ENCODE results near the gene CNIH4.
"Not testable (repeated sequence)": the region's sequence is repeated elsewhere in the genome, so short reads cannot be mapped to it uniquely, and the experiment has no call there.

The CNIH4 gene

DNA sequence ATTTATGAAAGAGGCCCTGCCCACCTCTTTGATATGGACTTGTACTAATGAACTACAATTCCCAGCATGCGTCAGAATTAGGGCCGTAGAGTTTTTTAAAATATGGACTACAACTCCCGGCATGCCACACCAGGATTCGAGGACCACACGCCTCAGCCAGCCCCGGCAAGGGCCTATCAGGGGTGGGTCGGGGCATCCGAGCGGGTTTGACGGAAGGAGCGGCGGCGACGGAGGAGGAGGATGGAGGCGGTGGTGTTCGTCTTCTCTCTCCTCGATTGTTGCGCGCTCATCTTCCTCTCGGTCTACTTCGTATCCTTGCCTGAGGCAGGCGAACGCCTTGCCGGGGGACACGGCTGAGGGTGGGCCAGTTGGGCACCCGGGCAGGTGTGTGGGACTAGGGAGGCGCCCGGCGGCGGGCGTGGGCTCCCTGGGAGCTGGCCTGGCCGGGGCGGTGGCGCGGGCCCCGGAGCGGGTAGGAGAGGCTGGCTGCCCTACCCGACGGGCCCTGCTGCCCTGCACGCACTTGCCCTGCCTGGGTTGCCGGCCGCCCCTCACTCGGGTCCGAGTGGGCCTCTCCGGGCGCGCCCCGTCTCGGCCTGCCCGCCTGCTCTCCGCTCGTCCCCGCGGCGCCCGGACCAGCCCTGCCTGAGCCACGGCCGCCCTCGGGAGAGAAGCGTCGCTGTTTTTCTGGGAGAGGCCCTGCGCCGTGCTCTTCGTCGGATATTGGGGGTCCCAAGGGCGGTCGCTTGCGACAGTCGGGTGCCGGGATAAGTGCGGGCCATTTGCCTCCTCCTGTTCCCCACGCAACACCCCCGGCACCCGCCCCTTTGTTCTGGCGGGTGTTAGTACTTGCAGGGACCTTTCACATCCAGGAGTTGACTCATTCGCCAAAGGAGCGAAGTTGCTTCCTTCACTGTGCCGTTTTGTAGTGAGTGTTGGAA, at the start of gene CNIH4:
TSS of gene CNIH4 (plus strand) at position 195 of the 941 bp plus-strand sequence. CDS start at position 241, 46 bp downstream.
- peak; percentile 65 to 83 (median 72) for DNase-seq

DNA sequence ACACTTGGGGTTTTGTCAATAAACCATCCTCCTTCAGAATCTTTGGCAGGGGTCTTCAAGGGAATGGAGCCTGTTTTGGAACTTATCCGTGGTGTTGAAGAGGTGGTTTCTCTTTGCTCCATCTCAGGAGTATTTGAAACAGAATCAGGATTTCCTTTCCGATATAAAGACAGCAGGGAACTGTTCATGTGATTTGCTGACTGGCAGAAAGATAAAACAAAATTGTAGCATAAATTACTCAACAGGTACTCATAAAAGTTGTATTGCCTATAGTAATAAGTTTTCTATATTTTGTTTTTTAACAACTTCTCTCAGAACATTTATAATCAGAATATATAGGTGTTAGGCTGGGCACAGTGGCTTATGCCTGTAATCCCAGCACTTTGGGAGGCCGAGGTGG, 48.6 kb upstream of the CNIH4 start:
- DNase-seq, result no peak

DNA sequence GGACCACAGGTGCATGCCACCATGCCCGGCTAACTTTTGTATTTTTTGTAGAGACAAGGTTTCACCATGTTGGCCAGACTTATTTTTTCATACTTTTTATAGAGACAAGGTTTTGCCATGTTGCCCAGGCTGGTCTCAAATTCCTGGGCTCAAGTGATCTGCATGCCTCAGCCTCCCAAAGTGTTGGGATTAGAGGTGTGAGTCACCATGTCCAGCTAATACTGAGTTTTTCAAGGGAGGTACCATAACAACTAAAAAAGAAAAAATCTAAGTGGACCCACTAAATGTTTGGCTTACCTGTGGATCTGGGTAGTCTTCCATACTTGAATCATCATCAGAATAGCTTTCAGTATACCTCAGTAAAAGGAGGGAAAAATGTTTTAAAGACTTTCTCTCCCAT, 45.2 kb upstream of the CNIH4 start:
- DNase-seq, result not testable (repeated sequence)

DNA sequence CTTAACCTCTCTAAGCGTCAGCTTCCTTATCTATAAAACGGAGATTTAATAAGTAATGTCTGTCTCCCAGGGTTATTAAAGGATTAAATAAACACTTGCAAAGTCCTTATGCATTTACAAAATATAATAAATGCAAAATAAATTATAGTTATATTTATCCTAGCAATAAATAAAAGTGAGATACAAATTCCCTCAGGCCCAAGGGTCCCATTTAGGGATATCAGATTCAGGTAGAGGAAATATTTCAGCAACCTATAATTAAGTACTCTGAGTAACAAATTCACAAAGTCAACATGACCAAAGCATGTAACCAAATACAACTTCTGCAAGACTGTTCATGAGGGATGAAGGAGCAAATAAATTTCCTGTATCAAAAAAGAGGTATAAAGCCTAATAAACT, 44.7 kb upstream of the CNIH4 start:
- DNase-seq, result no peak

DNA sequence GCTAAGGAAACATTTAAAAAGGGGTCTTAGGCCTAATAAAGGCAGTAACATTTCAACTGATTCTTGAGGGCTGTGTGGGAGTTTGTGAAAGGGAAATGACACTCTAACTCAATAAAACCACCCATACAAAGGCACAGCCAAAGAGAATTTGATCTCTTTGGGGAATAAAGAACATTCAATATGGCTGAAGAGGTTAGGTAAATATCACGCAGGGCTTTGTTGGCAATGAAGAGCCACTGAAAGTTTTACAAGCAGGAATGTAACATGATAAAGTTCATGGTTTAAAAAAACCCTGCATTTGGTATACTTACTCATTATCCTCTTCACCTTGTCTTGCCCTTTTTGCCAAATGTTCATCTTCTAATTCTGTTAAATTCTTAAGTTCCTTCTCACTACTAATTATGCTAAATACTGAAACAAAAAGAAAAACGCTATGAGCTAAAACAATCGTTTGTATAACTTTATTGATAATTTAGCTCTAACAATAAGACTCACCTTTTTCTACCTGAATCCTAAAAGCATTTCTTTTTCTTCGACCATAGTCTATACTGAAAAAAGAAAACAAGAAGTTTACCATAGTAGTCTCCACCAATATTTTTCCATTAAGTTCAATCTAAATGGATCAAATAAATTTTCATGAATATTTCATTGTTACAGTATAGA, 39.2 kb upstream of the CNIH4 start:
- no peak for DNase-seq

DNA sequence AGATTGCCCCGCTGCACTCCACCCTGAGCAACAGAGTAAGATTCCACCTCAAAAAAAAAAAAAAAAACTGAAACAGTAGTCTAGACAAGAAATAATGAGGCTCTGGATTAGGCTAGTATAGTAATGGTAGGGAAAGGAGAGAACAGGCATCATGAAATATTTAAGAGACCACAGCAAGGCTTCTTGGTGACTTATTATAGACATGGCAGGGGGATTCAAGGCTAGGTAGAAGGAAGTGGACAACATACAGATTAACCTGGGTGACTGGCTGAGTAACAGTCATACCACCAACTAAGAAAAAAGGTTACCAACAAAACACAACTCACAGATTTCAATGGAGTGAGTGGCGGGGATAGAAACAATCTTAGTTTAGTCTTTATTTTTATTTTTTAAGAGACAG, 35.0 kb upstream of the CNIH4 start:
- no peak for DNase-seq

DNA sequence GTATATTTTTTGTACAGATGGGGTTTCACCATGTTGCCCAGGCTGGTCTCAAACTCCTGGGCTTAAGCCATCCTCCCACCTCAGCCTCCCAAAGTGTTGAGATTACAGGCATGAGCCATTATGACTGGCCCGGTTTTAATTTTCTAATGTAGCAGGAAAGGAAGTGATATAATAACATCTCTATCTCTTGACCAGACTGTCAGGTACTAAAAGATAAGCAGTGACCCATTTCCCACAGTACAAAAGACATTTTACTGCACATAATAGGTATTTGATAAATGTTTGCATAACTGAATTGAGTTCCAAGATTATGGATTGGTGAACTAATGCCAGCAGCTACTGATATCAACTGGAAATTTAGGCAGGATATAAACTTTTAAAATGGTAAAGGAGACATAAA, 30.7 kb upstream of the CNIH4 start:
- no peak for DNase-seq

DNA sequence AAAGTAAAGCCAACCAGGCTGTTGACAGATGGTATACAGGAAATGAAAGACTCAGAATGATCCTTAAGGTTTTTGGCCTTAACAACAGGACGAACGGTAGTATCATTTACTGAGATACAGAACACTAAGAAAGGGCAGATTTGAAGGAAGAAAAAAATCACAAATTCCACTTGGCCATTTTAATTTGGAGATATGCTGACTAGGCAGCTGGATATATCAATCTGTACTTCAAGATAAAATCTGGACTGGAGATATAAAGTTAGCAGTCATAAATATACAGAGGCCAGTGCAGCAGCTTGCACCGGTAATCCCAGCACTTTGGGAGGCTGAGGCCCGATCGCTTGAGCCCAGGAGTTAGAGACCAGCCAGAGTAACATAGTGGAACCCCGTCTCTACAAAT, 28.0 kb upstream of the CNIH4 start:
- DNase-seq, result no peak

DNA sequence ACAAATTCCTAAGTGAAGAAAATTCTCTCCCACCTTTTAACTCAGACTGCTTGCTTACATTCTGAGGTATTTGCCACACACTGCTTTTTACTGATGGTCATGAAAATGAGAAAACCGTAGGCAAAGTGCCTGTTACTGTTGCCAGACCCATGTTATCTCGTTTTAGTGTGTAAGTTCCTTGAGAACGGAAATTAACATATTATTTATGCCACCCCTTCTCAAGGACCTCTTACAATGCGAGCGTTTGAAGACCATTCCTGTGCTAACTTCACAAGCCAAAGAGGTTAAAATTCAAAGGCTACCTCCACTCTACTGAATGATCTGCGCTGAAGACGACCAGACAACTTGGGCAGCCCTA, 27.2 kb upstream of the CNIH4 start:
- no peak for DNase-seq

DNA sequence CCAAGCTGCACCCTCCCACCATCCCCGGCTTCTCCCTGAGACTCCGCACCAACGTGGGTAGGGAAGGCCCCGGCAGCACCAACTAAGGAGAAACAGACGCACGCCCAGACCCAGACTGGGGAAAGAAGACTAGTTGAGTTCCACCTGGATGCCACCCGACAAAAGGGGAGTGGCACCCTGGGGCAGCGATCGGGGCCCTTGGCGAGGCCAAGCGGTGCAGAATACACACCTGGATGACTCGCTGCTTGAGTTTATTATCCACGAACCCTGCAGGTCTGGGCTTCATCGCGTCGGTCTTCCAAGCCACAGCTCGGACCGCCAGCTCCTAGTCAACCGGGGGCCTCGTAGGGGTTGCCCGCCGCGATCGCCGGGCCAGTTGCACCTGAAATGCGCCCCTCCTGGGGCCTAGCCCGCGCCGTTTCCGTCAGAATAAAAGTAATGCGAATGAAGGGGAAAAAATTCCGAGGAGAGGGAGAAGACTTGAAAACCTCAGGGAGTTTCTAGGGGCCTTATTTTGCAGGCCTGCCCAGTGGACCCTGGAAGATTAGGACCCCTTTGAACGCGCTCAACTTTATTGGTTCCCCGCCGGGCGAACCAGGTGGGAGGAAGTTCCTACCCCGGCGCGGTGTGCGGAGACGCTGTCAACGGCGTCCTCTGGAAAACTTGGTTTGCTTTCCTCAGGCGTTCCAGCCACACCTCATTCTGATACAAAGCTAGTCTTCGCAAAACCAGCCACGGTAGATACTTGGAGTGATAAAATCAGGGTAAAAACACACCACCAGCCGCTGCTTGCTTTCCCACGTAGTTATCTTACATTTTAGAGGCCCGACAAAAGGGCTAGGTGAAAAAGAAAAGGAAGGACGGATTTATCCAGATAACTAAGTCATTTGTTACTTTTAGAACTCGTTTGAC, 26.6 kb upstream of the CNIH4 start, which contains the start of gene NVL:
TSS of gene NVL (minus strand) at position 331 of the 912 bp plus-strand sequence. CDS start at position 286, 45 bp downstream.
- DNase-seq, result peak; percentile 39 to 82 (median 72)

DNA sequence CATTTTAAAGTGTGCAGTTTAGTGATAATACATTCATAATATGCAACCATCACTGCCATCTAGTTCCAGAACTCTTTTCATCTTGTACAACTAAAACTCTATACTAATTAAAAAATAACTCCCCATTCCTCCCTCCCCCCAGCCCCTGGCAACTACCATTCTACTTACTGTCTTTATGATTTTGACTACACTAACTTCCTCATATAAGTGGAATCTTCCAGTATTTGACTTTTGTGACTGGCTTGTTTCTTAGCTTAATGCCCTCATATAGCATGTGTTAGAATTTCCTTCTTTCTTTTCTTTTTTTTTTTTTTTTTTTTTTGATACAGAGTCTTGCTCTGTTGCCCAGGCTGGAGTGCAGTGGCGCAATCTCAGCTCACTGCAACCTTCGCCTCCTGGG, 25.4 kb upstream of the CNIH4 start:
- no peak for DNase-seq

DNA sequence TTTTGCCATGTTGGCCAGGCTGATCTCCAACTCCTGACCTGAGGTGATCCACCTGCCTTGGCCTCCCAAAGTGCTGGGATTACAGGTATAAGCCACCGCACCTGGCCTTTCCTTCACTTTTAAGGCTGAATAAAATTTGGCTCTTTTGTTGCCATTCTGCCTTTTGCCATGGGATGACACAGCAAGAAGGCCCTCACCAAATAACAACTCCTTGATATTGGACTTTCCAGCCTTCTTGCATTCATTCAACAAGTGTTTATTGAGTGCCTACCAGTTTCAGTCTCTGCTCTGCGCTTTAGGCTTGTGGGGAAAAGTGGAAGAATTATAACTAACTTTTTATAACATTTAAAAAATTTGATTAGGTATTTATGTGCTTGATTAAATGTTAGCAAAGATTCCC, 24.9 kb upstream of the CNIH4 start:
- DNase-seq, result no peak

DNA sequence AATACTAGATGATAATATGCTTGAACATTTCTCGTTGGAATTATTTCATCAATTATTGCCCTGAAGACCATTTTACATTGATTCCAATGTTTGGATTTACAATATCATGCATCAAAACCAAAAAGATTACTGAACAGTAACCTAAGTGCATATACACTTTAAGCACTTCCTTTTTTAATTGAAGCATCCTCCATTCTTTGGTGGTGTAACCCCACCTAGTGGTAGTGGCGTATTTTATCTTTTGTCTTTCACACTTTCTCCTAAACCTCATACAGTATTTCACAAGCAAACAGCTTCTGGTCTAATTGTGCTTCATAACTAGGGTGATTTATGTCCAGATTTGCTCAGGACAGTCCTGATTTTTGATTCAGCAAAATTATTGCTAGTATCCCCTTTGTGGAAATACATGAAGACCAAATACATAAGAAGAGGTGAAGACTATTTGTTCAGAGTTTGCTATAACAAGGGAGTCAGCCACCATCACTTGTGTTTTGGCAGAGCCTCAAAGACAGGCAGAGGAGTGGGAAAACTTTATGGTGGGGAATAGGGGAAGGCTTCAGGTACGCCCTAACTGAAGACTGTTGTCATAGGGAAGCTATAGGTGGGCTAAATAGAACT, 23.3 kb upstream of the CNIH4 start:
- no peak for DNase-seq

DNA sequence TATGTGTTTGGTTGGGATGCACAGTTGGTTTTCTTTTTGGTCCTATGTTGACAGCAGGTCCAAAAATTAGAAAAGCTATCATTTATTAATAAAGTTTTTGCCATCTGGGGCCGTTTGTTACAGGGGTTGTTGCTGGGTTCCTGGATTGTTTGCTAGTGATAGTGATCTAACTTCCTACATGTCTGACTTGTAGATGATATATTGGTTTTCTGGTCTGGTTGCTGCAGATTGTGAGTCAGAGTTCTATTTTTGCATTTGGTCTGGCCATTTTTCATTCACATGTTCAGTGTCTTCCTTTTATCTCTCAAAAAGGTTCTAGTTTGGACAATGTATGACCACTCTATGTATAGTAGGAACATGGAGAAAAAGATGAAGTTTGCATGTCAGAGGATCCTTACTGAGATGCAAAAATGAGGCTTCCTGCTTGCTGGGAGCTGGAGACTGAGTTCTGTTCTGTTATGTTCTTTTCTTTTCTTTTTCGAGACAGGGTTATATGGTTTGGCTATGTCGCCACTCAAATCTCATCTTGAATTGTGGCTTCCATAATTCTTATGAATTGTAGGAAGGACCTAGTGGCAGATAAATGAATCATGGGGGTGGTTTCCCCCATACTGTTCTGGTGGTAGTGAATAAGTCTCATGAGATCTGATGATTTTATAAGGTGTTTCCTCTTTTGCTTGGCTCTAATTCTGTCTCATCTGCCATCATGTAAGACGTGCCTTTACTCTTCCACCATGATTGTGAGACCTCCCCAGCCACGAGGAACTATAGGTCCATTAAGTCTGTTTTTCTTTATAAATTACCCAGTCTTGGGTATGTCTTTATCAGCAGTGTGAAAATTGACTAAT, 22.5 kb upstream of the CNIH4 start:
- no peak for DNase-seq

DNA sequence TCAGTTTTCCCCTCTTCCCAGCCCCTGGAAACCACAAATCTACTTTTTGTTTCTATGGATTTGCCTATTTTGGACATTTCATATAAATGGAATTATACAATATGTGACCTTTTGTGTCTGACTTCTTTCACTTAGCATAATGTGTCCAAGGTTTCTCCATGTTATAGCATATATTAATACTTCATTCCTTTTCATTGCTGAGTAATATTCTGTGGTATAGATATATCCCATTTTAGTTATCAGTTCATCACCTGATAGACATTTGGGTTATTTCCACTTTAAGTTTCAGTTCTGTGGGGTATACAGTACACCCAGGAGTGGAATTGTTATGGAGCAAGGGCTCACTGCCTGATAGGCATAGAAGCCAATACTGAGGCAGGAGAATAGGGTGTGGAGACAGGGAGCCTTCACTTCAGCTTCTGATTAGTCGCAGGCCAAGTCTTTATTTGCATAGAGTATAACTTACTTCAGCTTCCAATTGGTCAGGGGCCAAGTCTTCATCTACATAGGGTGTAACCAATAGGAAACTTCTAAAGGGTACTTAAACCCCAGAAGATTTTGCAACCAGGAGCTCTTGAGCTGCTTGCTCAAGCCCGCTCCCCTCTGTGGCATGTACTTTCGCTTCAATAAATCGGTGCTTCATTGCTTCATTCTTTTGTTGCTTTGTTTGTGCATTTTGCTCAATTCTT, 18.4 kb upstream of the CNIH4 start:
- DNase-seq, result no peak

DNA sequence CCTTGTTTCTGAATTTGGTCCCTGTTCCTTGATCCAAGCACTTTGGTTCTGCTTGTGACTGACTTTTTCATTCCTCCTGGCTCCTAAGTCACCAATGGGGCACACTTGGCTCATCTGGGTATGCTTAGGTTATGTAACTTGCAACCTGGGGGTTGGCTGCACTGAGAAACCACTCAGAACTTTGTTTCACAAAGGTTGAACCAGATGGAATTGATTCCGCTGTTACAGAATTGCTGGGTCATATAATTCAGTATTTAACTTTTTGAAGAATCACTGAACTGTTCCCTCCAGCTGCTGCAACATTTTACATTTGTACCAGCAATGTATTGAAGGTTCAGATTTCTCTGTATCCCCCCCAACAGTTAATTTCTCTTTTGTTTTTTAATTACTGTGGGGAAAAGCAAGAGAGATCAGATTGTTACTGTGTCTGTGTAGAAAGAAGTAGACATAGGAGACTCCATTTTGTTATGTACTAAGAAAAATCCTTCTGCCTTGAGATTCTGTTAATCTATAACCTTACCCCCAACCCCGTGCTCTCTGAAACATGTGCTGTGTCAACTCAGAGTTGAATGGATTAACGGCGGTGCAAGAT, 17.1 kb upstream of the CNIH4 start:
- DNase-seq, result no peak

DNA sequence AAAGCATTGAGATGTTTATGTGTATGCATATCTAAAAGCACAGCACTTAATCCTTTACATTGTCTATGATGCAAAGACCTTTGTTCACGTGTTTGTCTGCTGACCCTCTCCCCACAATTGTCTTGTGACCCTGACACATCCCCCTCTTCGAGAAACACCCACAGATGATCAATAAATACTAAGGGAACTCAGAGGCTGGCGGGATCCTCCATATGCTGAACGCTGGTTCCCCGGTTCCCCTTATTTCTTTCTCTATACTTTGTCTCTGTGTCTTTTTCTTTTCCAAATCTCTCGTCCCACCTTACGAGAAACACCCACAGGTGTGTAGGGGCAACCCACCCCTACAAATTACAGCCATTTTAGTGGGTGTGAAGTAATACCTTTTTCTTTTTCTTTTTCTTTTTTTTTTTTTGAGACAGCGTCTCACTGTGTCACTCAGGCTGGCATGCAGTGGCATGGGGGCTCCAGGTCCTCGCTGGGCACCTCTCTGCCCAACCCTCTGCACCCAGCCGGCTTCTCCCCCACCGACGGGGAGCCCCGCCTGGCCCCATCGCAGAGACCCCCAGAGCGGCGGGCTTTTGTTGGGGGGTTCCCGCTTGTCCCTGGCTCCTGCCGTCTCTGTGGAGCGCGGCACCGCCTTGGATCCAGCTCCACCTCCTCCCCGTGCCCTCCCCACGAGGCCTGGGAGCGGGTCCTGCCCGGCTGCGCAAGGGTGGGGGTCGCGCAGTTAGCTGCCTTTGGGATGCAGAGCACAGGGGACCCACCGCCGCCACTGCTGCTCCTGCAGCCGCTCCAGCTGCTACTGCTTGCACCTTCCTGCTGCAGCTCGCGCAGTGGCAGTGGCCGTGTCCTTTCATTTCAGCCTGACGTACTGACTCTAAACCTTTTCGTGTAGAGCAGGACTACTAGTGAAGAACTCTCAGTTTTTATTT, 16.0 kb upstream of the CNIH4 start:
- DNase-seq, result peak in 2 of 4 experiments; percentile 21 to 40

DNA sequence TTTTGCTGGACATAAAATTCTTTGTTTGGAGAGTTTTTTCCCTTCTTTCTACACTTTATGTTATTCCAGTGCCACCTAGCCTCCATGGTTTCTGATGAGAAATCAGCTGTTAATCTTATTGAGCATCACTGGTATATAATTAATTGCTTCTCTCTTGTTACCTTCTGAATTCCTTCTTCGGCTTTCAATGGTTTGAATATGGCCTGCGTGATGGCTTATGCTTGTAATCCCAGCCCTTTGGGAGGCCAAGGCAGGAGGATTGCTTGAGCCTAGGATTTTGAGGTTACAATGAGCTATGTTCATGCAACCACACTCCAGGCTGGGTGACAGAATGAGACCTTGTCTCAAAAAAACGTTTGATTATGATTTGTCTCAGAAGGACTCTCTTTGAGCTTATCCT, 13.0 kb upstream of the CNIH4 start:
- DNase-seq, result no peak

DNA sequence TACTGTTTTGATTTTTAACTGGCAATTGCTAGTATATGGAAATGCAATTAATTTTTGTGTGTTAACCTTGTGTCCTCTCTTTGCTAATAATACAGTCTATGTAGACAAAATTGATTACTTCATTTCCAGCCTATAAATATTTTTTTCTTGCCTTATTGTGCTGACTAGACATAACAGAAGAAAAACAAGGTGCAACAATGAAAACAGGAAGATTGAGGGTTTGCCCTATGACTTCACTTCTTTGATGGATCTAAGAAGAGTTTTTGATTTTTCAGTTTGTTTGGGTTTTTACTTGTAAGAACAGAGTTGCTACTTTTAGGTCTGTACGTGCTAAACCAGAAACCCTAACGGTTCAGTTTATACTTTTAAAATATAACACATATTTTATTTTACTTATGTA, 8.5 kb upstream of the CNIH4 start:
- DNase-seq, result no peak
